ENCODE data around the gene CHST4. TPM values are rescaled to one million over a fixed set of nuclear protein-coding genes. Genes with fewer than 3 reads are reported as not detected.

Gene CHST4
- polyA plus RNA-seq, 1 donor from 2014 or later: not detected

- Histone ChIP-seq H3K9me2 (ENCODE audit: insufficient read depth, low read length) (no peaks in the 10 kb centered on the region), H3K79me2 (replicated peaks; ENCODE audit: insufficient read depth, low read length) (no peaks in the 10 kb centered on the region), H3K27me3 (ENCODE audit: insufficient read depth, low read depth, low read length) (no peaks in the 10 kb centered on the region), H3K4me3 (ENCODE audit: low read length) (no peak overlapping the region), H3K9me3 (ENCODE audit: low read length) (no peaks in the 10 kb centered on the region), H2AFZ (ENCODE audit: low read depth, low read length) (no peak overlapping the region), H3F3A (ENCODE audit: insufficient read depth, low read length, poor library complexity, severe bottlenecking) (no peaks in the 10 kb centered on the region), H3K36me3 (ENCODE audit: insufficient read depth, low read length) (no peaks in the 10 kb centered on the region), H3K4me2 (ENCODE audit: low read length) (no peak overlapping the region), H4K20me1 (ENCODE audit: insufficient read depth) (no peaks in the 10 kb centered on the region), H3K9ac (ENCODE audit: low read length) (no peak overlapping the region), H3K27ac (ENCODE audit: low read length) (no peak overlapping the region)
- TF ChIP-seq RAD21 (conservative IDR thresholded peaks at IDR 0.05): no peak
- TF ChIP-seq POLR2AphosphoS5 (IDR thresholded peaks at IDR 0.05): no peak
- no peak for TF ChIP-seq CTCF (IDR thresholded peaks at IDR 0.05; ENCODE audit: poor library complexity, severe bottlenecking)
- no peak for TF ChIP-seq EP300 (conservative IDR thresholded peaks at IDR 0.05; ENCODE audit: poor library complexity, severe bottlenecking)
- TF ChIP-seq TAF1 (IDR thresholded peaks at IDR 0.05; ENCODE audit: low read depth): no peak
- no peak for TF ChIP-seq MXI1 (conservative IDR thresholded peaks at IDR 0.05; ENCODE audit: poor library complexity, severe bottlenecking)
- TF ChIP-seq EZH2 (IDR thresholded peaks at IDR 0.05; ENCODE audit: borderline replicate concordance, insufficient read depth, low read length, poor library complexity, severe bottlenecking): no peak
- TF ChIP-seq SMC3 (conservative IDR thresholded peaks at IDR 0.05; ENCODE audit: poor library complexity): no peak
- TF ChIP-seq REST (IDR thresholded peaks at IDR 0.05; ENCODE audit: borderline replicate concordance): no peak
Observed at GRCh38 chr16:71515026-71515425, 11.2 kb upstream of the CHST4 start.

GRCh38 chr16:71520550-71520949, 5.7 kb upstream of the CHST4 start:
- Histone ChIP-seq H3K4me2 (ENCODE audit: low read length) (no peak overlapping the region), H3K9me3 (ENCODE audit: low read length) (no peaks in the 10 kb centered on the region), H3K9me2 (ENCODE audit: insufficient read depth, low read length) (no peaks in the 10 kb centered on the region), H3K36me3 (ENCODE audit: insufficient read depth, low read length) (no peaks in the 10 kb centered on the region), H3K9ac (ENCODE audit: low read length) (no peak overlapping the region), H3K27ac (ENCODE audit: low read length) (no peak overlapping the region), H2AFZ (ENCODE audit: low read depth, low read length) (no peak overlapping the region), H3K27me3 (ENCODE audit: insufficient read depth, low read depth, low read length) (no peaks in the 10 kb centered on the region), H3F3A (ENCODE audit: insufficient read depth, low read length, poor library complexity, severe bottlenecking) (no peaks in the 10 kb centered on the region), H3K79me2 (replicated peaks; ENCODE audit: insufficient read depth, low read length) (no peaks in the 10 kb centered on the region), H3K4me3 (ENCODE audit: low read length) (no peak overlapping the region), H4K20me1 (ENCODE audit: insufficient read depth) (no peaks in the 10 kb centered on the region)
- TF ChIP-seq REST (IDR thresholded peaks at IDR 0.05; ENCODE audit: borderline replicate concordance) (no peak), RAD21 (conservative IDR thresholded peaks at IDR 0.05) (no peak), MXI1 (conservative IDR thresholded peaks at IDR 0.05; ENCODE audit: poor library complexity, severe bottlenecking) (no peak), CTCF (IDR thresholded peaks at IDR 0.05; ENCODE audit: poor library complexity, severe bottlenecking) (no peak), POLR2AphosphoS5 (IDR thresholded peaks at IDR 0.05) (no peak)

All from neural cell (in vitro differentiated cells).